Measurements from ENCODE around the gene TPCN1.

- TF ChIP-seq CTCF (IDR thresholded peaks at IDR 0.05) (no peak), POLR2A (IDR thresholded peaks at IDR 0.05) (no peak)
These were observed 27.7 kb downstream of the TPCN1 start for GRCh38 chr12:113248842-113249435.
